H9 (cell line): Measurements from ENCODE around the gene FANCF. TPM values are rescaled to one million over a fixed set of nuclear protein-coding genes. Genes with fewer than 3 reads are reported as not detected.

ENCODE experiments used
- DNase-seq: peaks from one replicate; pipeline ENCODE4 v3.0.0-alpha.2; 2017
- H2AFZ ChIP-seq: one replicate; pipeline ENCODE4 v1.6.1; 2013; ENCODE audit warnings: mild to moderate bottlenecking, low read length, control low read depth, moderate library complexity
- H2AK5ac ChIP-seq: 2 replicates; pipeline ENCODE4 v1.6.1; 2013; ENCODE audit warnings: low read length, control low read depth, mixed read lengths; ENCODE audit not compliant: insufficient read length
- H2BK120ac ChIP-seq: one replicate; pipeline ENCODE4 v1.6.1; 2013; ENCODE audit warnings: low read depth, mild to moderate bottlenecking, low read length, control low read depth, inconsistent platforms; ENCODE audit not compliant: poor library complexity, severe bottlenecking
- H2BK12ac ChIP-seq: 2 replicates; pipeline ENCODE4 v1.6.1; 2013; ENCODE audit warnings: low read length, control low read depth, mixed read lengths, low read depth; ENCODE audit not compliant: insufficient read length
- H2BK15ac ChIP-seq: 2 replicates; pipeline ENCODE4 v1.6.1; 2013; ENCODE audit warnings: low read depth, low read length, control low read depth
- H2BK20ac ChIP-seq: one replicate; pipeline ENCODE4 v1.6.1; 2013; ENCODE audit warnings: low read depth, mild to moderate bottlenecking, low read length, control low read depth, inconsistent platforms; ENCODE audit not compliant: poor library complexity, severe bottlenecking
- H2BK5ac ChIP-seq: 2 replicates; pipeline ENCODE4 v1.6.1; 2013; ENCODE audit warnings: low read length, control low read depth, mixed read lengths; ENCODE audit not compliant: insufficient read length
- H3K14ac ChIP-seq: 2 replicates; pipeline ENCODE4 v1.6.1; 2013; ENCODE audit warnings: low read length, control low read depth; ENCODE audit not compliant: insufficient read depth
- H3K18ac ChIP-seq: 2 replicates; pipeline ENCODE4 v1.6.1; 2013; ENCODE audit warnings: low read depth, mild to moderate bottlenecking, mixed read lengths, low read length, control low read depth; ENCODE audit not compliant: insufficient read length
- H3K23ac ChIP-seq: 2 replicates; pipeline ENCODE4 v1.6.1; 2013; ENCODE audit warnings: low read length, control low read depth, mixed read lengths, low read depth; ENCODE audit not compliant: insufficient read length
- H3K23me2 ChIP-seq: 2 replicates; pipeline ENCODE4 v1.6.1; 2013; ENCODE audit warnings: low read depth, mild to moderate bottlenecking, mixed read lengths, low read length, control low read depth; ENCODE audit not compliant: insufficient read length, poor library complexity, severe bottlenecking
- H3K27ac ChIP-seq: 2 replicates; pipeline ENCODE4 v1.5.1; 2013; ENCODE audit warnings: low read length, control low read depth, mixed read lengths, low read depth; ENCODE audit not compliant: insufficient read length
- H3K27me3 ChIP-seq: 2 replicates; pipeline ENCODE4 v1.6.1; 2013; ENCODE audit warnings: low read length, control low read depth, inconsistent platforms; ENCODE audit not compliant: insufficient read depth
- H3K4ac ChIP-seq: 2 replicates; pipeline ENCODE4 v1.6.1; 2013; ENCODE audit warnings: low read depth, mild to moderate bottlenecking, control low read depth, inconsistent platforms, low read length, moderate library complexity
- H3K4me1 ChIP-seq: 2 replicates; pipeline ENCODE4 v1.6.1; 2013; ENCODE audit warnings: low read length, control low read depth, inconsistent platforms; ENCODE audit not compliant: insufficient read depth
- H3K4me2 ChIP-seq: 2 replicates; pipeline ENCODE4 v1.6.1; 2013; ENCODE audit warnings: low read length, control low read depth, mixed read lengths; ENCODE audit not compliant: insufficient read length, insufficient read depth
- H3K56ac ChIP-seq: 2 replicates; pipeline ENCODE4 v1.6.1; 2013; ENCODE audit warnings: low read depth, mild to moderate bottlenecking, mixed read lengths, low read length, control low read depth; ENCODE audit not compliant: insufficient read length
- H3K79me1 ChIP-seq: 2 replicates; pipeline ENCODE4 v1.6.1; 2013; ENCODE audit warnings: low read depth, mild to moderate bottlenecking, moderate library complexity, low read length, control low read depth, inconsistent platforms; ENCODE audit not compliant: insufficient read depth, poor library complexity, severe bottlenecking
- H3K79me2 ChIP-seq: 2 replicates; pipeline ENCODE4 v1.6.1; 2013; ENCODE audit warnings: low read length, control low read depth, inconsistent platforms; ENCODE audit not compliant: insufficient read depth
- H3K9ac ChIP-seq: 2 replicates; pipeline ENCODE4 v1.6.1; 2013; ENCODE audit warnings: low read length, control low read depth, mixed read lengths; ENCODE audit not compliant: insufficient read length; ENCODE audit errors: extremely low read depth
- H3K9me3 ChIP-seq: one replicate; pipeline ENCODE4 v1.6.1; 2013; ENCODE audit warnings: low read depth, low read length, inconsistent platforms; ENCODE audit not compliant: control insufficient read depth
- H3T11ph ChIP-seq: one replicate; pipeline ENCODE4 v1.6.1; 2013; ENCODE audit warnings: mild to moderate bottlenecking, low read length, control low read depth, inconsistent platforms
- H4K20me1 ChIP-seq: one replicate; pipeline ENCODE4 v1.6.1; 2013; ENCODE audit not compliant: control insufficient read depth, insufficient read length, insufficient read depth
- H4K5ac ChIP-seq: 2 replicates; pipeline ENCODE4 v1.6.1; 2013; ENCODE audit warnings: low read depth, mild to moderate bottlenecking, mixed read lengths, low read length, control low read depth; ENCODE audit not compliant: insufficient read length
- H4K8ac ChIP-seq: replicated peaks from 2 replicates; pipeline ENCODE4 v1.6.1; 2013; ENCODE audit warnings: low read length, control low read depth, mixed read lengths, low read depth; ENCODE audit not compliant: insufficient read length
- H4K91ac ChIP-seq: 2 replicates; pipeline ENCODE4 v1.6.1; 2013; ENCODE audit warnings: low read depth, mild to moderate bottlenecking, moderate library complexity, mixed read lengths, low read length, control low read depth; ENCODE audit not compliant: insufficient read length
- H3K27ac Mint-ChIP-seq, 3 experiments: 2 replicates in 2 of 3; 3 replicates in 1 of 3; pipeline ENCODE4 v1.8.0; 2020 to 2021; ENCODE audit warnings: mixed read lengths in 3 of 3, mild to moderate bottlenecking in 1 of 3, moderate library complexity in 1 of 3
- H3K27me3 Mint-ChIP-seq: 2 replicates; pipeline ENCODE4 v1.8.0; 2021; ENCODE audit warnings: low read depth, mild to moderate bottlenecking, moderate library complexity, mixed read lengths
- H3K36me3 Mint-ChIP-seq, 3 experiments: 2 replicates in 2 of 3; 3 replicates in 1 of 3; pipeline ENCODE4 v1.8.0; 2020 to 2021; ENCODE audit warnings: low read depth in 3 of 3, mixed read lengths in 3 of 3; ENCODE audit not compliant: insufficient read depth in 1 of 3
- H3K4me1 Mint-ChIP-seq, 2 experiments: 2 replicates each; pipeline ENCODE4 v1.8.0; 2020; ENCODE audit warnings: mixed read lengths in 2 of 2
- H3K4me3 Mint-ChIP-seq, 2 experiments: 2 replicates in 1 of 2; 3 replicates in 1 of 2; pipeline ENCODE4 v1.8.0; 2020 to 2021; ENCODE audit warnings: mild to moderate bottlenecking in 2 of 2, mixed read lengths in 2 of 2, moderate library complexity in 1 of 2
- H3K9me3 Mint-ChIP-seq, 2 experiments: 2 replicates in 1 of 2; 3 replicates in 1 of 2; pipeline ENCODE4 v1.8.0; 2020; ENCODE audit warnings: mild to moderate bottlenecking in 2 of 2, mixed read lengths in 2 of 2, moderate library complexity in 1 of 2
- CTCF ChIP-seq: fragments of 200-600 bp; sonication (generic); conservative IDR thresholded peaks from 3 replicates; pipeline ENCODE4 v1.8.0; 2021; ENCODE audit warnings: antibody characterized with exemption, mild to moderate bottlenecking
- WGBS: extraction: QIAGEN DNeasy Blood & Tissue Kit; methylation state at CpG from one replicate; pipeline ENCODE4 v1.1.7; 2013; ENCODE audit warnings: missing lambda C conversion rate, low lambda C conversion rate, mixed read lengths; ENCODE audit not compliant: insufficient read length; ENCODE audit errors: extremely low coverage; 5-methylcytosine and 5-hydroxymethylcytosine counted together
- total RNA-seq: library from RNA; stranded (reverse); gene quantifications from 2 replicates; pipeline ENCODE4 v1.2.1, GENCODE V29; 2021

FANCF gene
- total RNA-seq, 1 experiment from 2014 or later: 15.3 TPM

DNA sequence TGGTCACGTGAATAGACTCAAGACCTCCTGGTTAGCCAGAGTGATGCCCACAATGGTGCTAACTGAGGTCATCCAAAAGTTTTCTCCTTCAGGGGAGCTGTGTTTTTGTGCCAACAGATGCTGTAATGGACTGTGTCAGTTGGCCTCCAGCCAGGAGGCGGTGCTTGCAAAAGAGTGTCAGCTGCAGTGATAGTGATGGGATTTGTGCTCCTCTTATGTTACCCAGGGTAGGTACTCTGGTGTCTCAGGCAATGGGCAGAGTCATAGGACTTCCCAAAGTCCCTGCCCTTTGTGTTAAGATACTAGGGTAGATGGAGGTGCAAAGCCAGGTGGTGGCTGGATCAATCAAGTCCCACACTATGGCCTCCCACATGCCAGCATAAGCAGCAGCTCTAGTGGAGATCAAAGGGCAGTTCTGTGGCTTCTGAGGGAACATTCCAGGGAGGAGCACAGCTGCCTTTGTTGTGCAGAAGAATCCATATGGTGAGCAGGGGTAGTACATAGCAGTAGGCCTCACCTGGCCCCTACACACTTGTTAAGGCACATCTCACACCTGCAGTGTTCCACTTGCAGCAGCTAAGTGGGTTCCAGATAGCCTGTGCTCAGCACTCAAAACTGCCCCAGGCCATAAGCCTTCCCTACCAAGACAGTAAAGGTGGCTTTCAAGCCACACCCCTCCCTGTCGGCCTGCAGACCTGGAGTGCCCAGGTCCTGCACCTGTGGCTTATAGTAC, 9.4 kb upstream of the FANCF start:
- no peaks in the 10 kb centered on the region for H3K79me2 ChIP-seq
- H4K91ac ChIP-seq: no peak overlapping the region
- H2BK120ac ChIP-seq: no peak overlapping the region
- peaks cover 27 to 29% of the 10 kb centered on the region in 2 experiments for H3K4me1 Mint-ChIP-seq
- TF ChIP-seq CTCF: no peak
- H3K23ac ChIP-seq: no peak overlapping the region
- no peak overlapping the region for H3K4ac ChIP-seq
- no peak overlapping the region for H3K27ac ChIP-seq
- DNase-seq: peak; percentile 72
- no peaks in the 10 kb centered on the region for H4K20me1 ChIP-seq
- no peak overlapping the region for H3K18ac ChIP-seq
- no peak overlapping the region for H2AFZ ChIP-seq
- no peak overlapping the region for H2AK5ac ChIP-seq
- H3K9me3 ChIP-seq: no peaks in the 10 kb centered on the region
- H4K5ac ChIP-seq: no peak overlapping the region
- WGBS: no CpG with 5 or more reads among the region's 3 CpGs
- no peak overlapping the region for H4K8ac ChIP-seq
- H3K27me3 ChIP-seq: no peaks in the 10 kb centered on the region; the same call in 1 of the 2 replicates
- no peaks in the 10 kb centered on the region for H3K79me1 ChIP-seq
- no peaks in the 10 kb centered on the region; the same call in 1 of the 2 replicates for H3K4me1 ChIP-seq
- H2BK12ac ChIP-seq: no peak overlapping the region
- H2BK5ac ChIP-seq: no peak overlapping the region
- 0 out of 7 replicates have a peak overlapping the region, but pooled peaks of 1 of the 3 experiments have one; percentile 42 for H3K27ac Mint-ChIP-seq
- H3K9me3 Mint-ChIP-seq: no peaks in the 10 kb centered on the region
- H3K23me2 ChIP-seq: no peaks in the 10 kb centered on the region
- H3K4me3 Mint-ChIP-seq: no peak overlapping the region
- H2BK20ac ChIP-seq: no peak overlapping the region
- H3T11ph ChIP-seq: no peak overlapping the region
- H3K56ac ChIP-seq: no peak overlapping the region
- no peak overlapping the region for H3K4me2 ChIP-seq
- peaks cover 18% of the 10 kb centered on the region for H3K27me3 Mint-ChIP-seq
- no peak overlapping the region for H2BK15ac ChIP-seq
- H3K14ac ChIP-seq: no peak overlapping the region
- no peak overlapping the region for H3K9ac ChIP-seq
- H3K36me3 Mint-ChIP-seq: no peaks in the 10 kb centered on the region; a peak in 1 of 7 replicates
